A549 (cell line): ENCODE data around the gene SEC22A. TPM values are rescaled to one million over a fixed set of nuclear protein-coding genes. Genes with fewer than 3 reads are reported as not detected.

ENCODE experiments used
- ATAC-seq, 2 experiments: fragments of 200-7000 bp in 1 of 2; fragments of >200 bp in 1 of 2; cut with Nextera tagmentation in 1 of 2; cut with Tn5 transposase in 1 of 2; 3 replicates each; pipeline versions ENCODE4 v1.8.0 to v1.9.1; 2018 to 2020; ENCODE audit warnings: mild to moderate bottlenecking in 1 of 2, moderate library complexity in 1 of 2
- CTCF ChIA-PET: fragments of 300-600 bp; sonication (Branson Sonifier 250); formaldehyde crosslinking; extraction: SDS; loops from one replicate; lab custom pipeline; 2021; ENCODE audit warnings: antibody characterized with exemption, inconsistent platforms; lab: Yijun Ruan, JAX
- POLR2A ChIA-PET: fragments of 350-600 bp; formaldehyde crosslinking; extraction: SDS; loops from one replicate; lab custom pipeline; 2021; ENCODE audit warnings: antibody characterized with exemption, inconsistent platforms; lab: Yijun Ruan, JAX
- DNase-seq, 2 experiments: peaks; one replicate each; pipeline versions ENCODE4 v3.0.0 to v3.0.0-alpha.2; 2011 to 2016; ENCODE audit warnings: low read depth in 1 of 2, low spot score in 1 of 2
- FAIRE-seq: peaks from 2 replicates; lab custom pipeline; 2011; peaks lifted over from hg19 to GRCh38; lab: Jason Lieb, UNC
- H3K27ac ChIP-seq, 2 experiments: fragments of >200 bp; sonication (Bioruptor Twin); formaldehyde crosslinking; 3 replicates each; pipeline ENCODE4 v1.5.1; 2016 to 2017
- H3K4me1 ChIP-seq: fragments of >200 bp; sonication (Bioruptor Twin); formaldehyde crosslinking; 3 replicates; pipeline ENCODE4 v1.6.1; 2016
- H3K4me2 ChIP-seq: fragments of >200 bp; sonication (Bioruptor Twin); formaldehyde crosslinking; 3 replicates; pipeline ENCODE4 v1.6.1; 2016
- H3K4me3 ChIP-seq: fragments of >200 bp; sonication (Bioruptor Twin); formaldehyde crosslinking; 3 replicates; pipeline ENCODE4 v1.5.1; 2016
- H3K9me3 ChIP-seq: fragments of >200 bp; sonication (Bioruptor Twin); formaldehyde crosslinking; 3 replicates; pipeline ENCODE4 v1.6.1; 2016
- ATOH8 ChIP-seq: fragments of 250-450 bp; sonication (Bioruptor Pico); IDR thresholded peaks from 2 replicates; pipeline ENCODE4 v1.5.0; 2020; ENCODE audit warnings: low read depth, mild to moderate bottlenecking, moderate library complexity
- BCL3 ChIP-seq: fragments of >200 bp; sonication (Bioruptor Twin); formaldehyde crosslinking; IDR thresholded peaks from 3 replicates; pipeline ENCODE4 v1.6.1; 2016
- CBX8 ChIP-seq: fragments of 200-600 bp; sonication (generic); IDR thresholded peaks from 2 replicates; pipeline ENCODE4 v1.6.1; 2016
- CTCF ChIP-seq: fragments of >200 bp; sonication (Bioruptor Twin); formaldehyde crosslinking; IDR thresholded peaks from 3 replicates; pipeline ENCODE4 v1.5.1; 2016
- EHMT2 ChIP-seq: fragments of 200-600 bp; sonication (generic); IDR thresholded peaks from 2 replicates; pipeline ENCODE4 v1.6.1; 2016; ENCODE audit warnings: antibody characterized with exemption, low read depth, mild to moderate bottlenecking, moderate library complexity
- EP300 ChIP-seq, 2 experiments: fragments of >200 bp; sonication (Bioruptor Twin); formaldehyde crosslinking; IDR thresholded peaks; 2 replicates in 1 of 2; 3 replicates in 1 of 2; pipeline ENCODE4 v1.6.1; 2016 to 2017
- FOSL2 ChIP-seq, 2 experiments: fragments of 450-650 bp in 1 of 2; fragments of >200 bp in 1 of 2; sonication (Bioruptor Twin) in 1 of 2; formaldehyde crosslinking; IDR thresholded peaks; 2 replicates each; pipeline versions ENCODE4 v1.5.0 to v1.6.1; 2016 to 2020; ENCODE audit warnings: mild to moderate bottlenecking in 1 of 2, moderate library complexity in 1 of 2
- FOXS1 ChIP-seq: fragments of 250-450 bp; sonication (Bioruptor Pico); IDR thresholded peaks from 2 replicates; pipeline ENCODE4 v1.5.0; 2020; ENCODE audit warnings: mild to moderate bottlenecking, moderate library complexity
- HEYL ChIP-seq: fragments of 250-450 bp; sonication (Bioruptor Pico); IDR thresholded peaks from 2 replicates; pipeline ENCODE4 v1.8.0; 2021; ENCODE audit warnings: mild to moderate bottlenecking, moderate library complexity
- HOXA7 ChIP-seq: fragments of 250-450 bp; sonication (Bioruptor Pico); IDR thresholded peaks from 2 replicates; pipeline ENCODE4 v1.5.0; 2020; ENCODE audit warnings: mild to moderate bottlenecking, moderate library complexity
- HOXB5 ChIP-seq: fragments of 250-450 bp; sonication (Bioruptor Pico); IDR thresholded peaks from 2 replicates; pipeline ENCODE4 v1.5.0; 2020; ENCODE audit warnings: mild to moderate bottlenecking, moderate library complexity
- JUN ChIP-seq, 2 experiments: fragments of >200 bp; sonication (Bioruptor Twin); formaldehyde crosslinking; IDR thresholded peaks; 2 replicates in 1 of 2; 3 replicates in 1 of 2; pipeline ENCODE4 v1.6.1; 2016 to 2017
- KDM5A ChIP-seq: fragments of 200-600 bp; sonication (generic); IDR thresholded peaks from 2 replicates; pipeline ENCODE4 v1.6.1; 2016; ENCODE audit warnings: antibody characterized with exemption, mild to moderate bottlenecking
- MAZ ChIP-seq: fragments of 150-350 bp; IDR thresholded peaks from 2 replicates; pipeline ENCODE4 v1.6.1; 2014; ENCODE audit warnings: antibody characterized with exemption, low read depth, low read length, borderline replicate concordance
- NR3C1 ChIP-seq: fragments of >200 bp; sonication (Bioruptor Twin); formaldehyde crosslinking; IDR thresholded peaks from 3 replicates; pipeline ENCODE4 v1.6.1; 2017
- PBX3 ChIP-seq: IDR thresholded peaks from 2 replicates; pipeline ENCODE4 v1.6.1; 2012
- POLR2A ChIP-seq: IDR thresholded peaks from 2 replicates; pipeline ENCODE4 v1.6.1; 2012; ENCODE audit warnings: mild to moderate bottlenecking, low read length
- RAD21 ChIP-seq, 2 experiments: fragments of >200 bp in 1 of 2; sonication (Bioruptor Twin) in 1 of 2; formaldehyde crosslinking in 1 of 2; IDR thresholded peaks in 1 of 2; conservative IDR thresholded peaks in 1 of 2; 2 replicates in 1 of 2; 3 replicates in 1 of 2; pipeline ENCODE4 v1.6.1; 2012 to 2018; ENCODE audit warnings: inconsistent platforms in 1 of 2
- REST ChIP-seq: fragments of 200-600 bp; sonication (generic); IDR thresholded peaks from 2 replicates; pipeline ENCODE4 v1.6.1; 2016; ENCODE audit warnings: antibody characterized with exemption, mild to moderate bottlenecking, moderate library complexity
- SMC3 ChIP-seq: fragments of >200 bp; sonication (Bioruptor Twin); formaldehyde crosslinking; IDR thresholded peaks from 3 replicates; pipeline ENCODE4 v1.6.1; 2018; ENCODE audit warnings: inconsistent platforms
- ZC3H11A ChIP-seq: fragments of 450-650 bp; IDR thresholded peaks from 2 replicates; pipeline ENCODE4 v1.6.1; 2014; ENCODE audit warnings: antibody characterized with exemption, mild to moderate bottlenecking
- ZSCAN20 ChIP-seq: fragments of 250-450 bp; sonication (Bioruptor Pico); IDR thresholded peaks from 2 replicates; pipeline ENCODE4 v1.8.0; 2022; ENCODE audit warnings: mild to moderate bottlenecking, moderate library complexity
- WGBS: methylation state at CpG from one replicate; pipeline ENCODE4 v1.1.6; 2017; ENCODE audit errors: missing lambda C conversion rate; 5-methylcytosine and 5-hydroxymethylcytosine counted together
- polyA plus RNA-seq, 4 experiments: library from polyadenylated mRNA; depleted of rRNA in 3 of 4; stranded (reverse); fragments of >200 nt; fragmentation: RNase III in 1 of 4; extraction: RNeasy Plus Mini Kit Qiagen cat#74134 plus additional on column Dnase treatment in 1 of 4; gene quantifications; 2 replicates in 3 of 4; 3 replicates in 1 of 4; pipeline ENCODE4 v1.2.3, GENCODE V29; 2011 to 2017

The SEC22A gene
- polyA plus RNA-seq, 2 of the 4 experiments (the other 2 are of a cell fraction), result 23.5 to 29.9 TPM

GRCh38 chr3:123285931-123286307 lies 84.2 kb downstream of the SEC22A start:
- no peaks in the 10 kb centered on the region for H3K9me3 ChIP-seq
- no peak for TF ChIP-seq JUN (IDR thresholded peaks at IDR 0.05)
- no peak for TF ChIP-seq FOSL2 (IDR thresholded peaks at IDR 0.05)
- TF ChIP-seq FOSL2 (CRISPR knock-in tag; IDR thresholded peaks at IDR 0.05), result no peak
- TF ChIP-seq ZC3H11A, result no peak
- TF ChIP-seq BCL3, result no peak
- TF ChIP-seq EP300 (IDR thresholded peaks at IDR 0.05), result no peak
- TF ChIP-seq CBX8, result no peak
- no peak for TF ChIP-seq POLR2A
- TF ChIP-seq HOXA7 (CRISPR knock-in tag), result no peak
- TF ChIP-seq NR3C1, result no peak
- CTCF ChIA-PET, result interaction anchor here (0.5 to 5.5 kb wide), 20 partner anchors 9 to 1123 kb away, joined by 3 to 36 read pairs (median 3); no protein-coding TSS in a partner anchor
- no peak overlapping the region for H3K4me3 ChIP-seq
- DNase-seq (no peak), FAIRE-seq (no peak), ATAC-seq (peak; percentile 20 to 46; a peak in 3 of 6 replicates)
- POLR2A ChIA-PET, result no interaction called here
- 57% methylated on average over 4 of the region's 4 CpGs for WGBS
- H3K27ac ChIP-seq, result no peak overlapping the region
- H3K4me2 ChIP-seq, result no peak overlapping the region
- no peaks in the 10 kb centered on the region for H3K4me1 ChIP-seq

- CTCF ChIA-PET, result interaction anchor here (0.6 to 5.5 kb wide), 18 partner anchors 9 to 1321 kb away, joined by 3 to 36 read pairs (median 3); no protein-coding TSS in a partner anchor
- no peak overlapping the region for H3K4me3 ChIP-seq
- H3K4me1 ChIP-seq, result no peaks in the 10 kb centered on the region
- WGBS, result 39% methylated on average over 12 of the region's 16 CpGs
- no peaks in the 10 kb centered on the region for H3K9me3 ChIP-seq
- no peak for TF ChIP-seq KDM5A
- peak; percentile 91 for TF ChIP-seq EHMT2
- TF ChIP-seq FOXS1 (CRISPR knock-in tag), result peak; percentile 66; the same call in 1 of the 2 replicates
- TF ChIP-seq SMC3, result peak; percentile 53; the same call in 2 of the 3 replicates
- peak; percentile 60 for TF ChIP-seq CTCF
- no peak for TF ChIP-seq PBX3
- TF ChIP-seq HEYL (CRISPR knock-in tag), result no peak
- 0 out of 2 replicates have a peak, but pooled peaks have one; percentile 82 for TF ChIP-seq MAZ
- peak; percentile 33 to 53; a peak in 4 of 5 replicates for TF ChIP-seq RAD21 (conservative IDR thresholded peaks at IDR 0.05 in 1 of 2, IDR thresholded peaks at IDR 0.05 in 1 of 2)
- peak; percentile 73 for TF ChIP-seq ATOH8 (CRISPR knock-in tag)
- peak; percentile 62; the same call in 1 of the 2 replicates for TF ChIP-seq HOXB5
- TF ChIP-seq ZSCAN20 (CRISPR knock-in tag), result peak; percentile 76; the same call in 1 of the 2 replicates
- TF ChIP-seq REST, result peak; percentile 98
- TF ChIP-seq, all 56 proteins: peak for 10
- ATAC-seq (peak; percentile 88 to 97), DNase-seq (peak; percentile 70 to 81), FAIRE-seq (no peak)
- H3K4me2 ChIP-seq, result no peak overlapping the region
- POLR2A ChIA-PET, result no interaction called here
- no peak overlapping the region for H3K27ac ChIP-seq
Measured at GRCh38 chr3:123286308-123287023, 84.7 kb downstream of the SEC22A start.
